Activated naive CD8-positive, alpha-beta T cell treated with anti-CD3 and anti-CD28 coated beads, Interleukin-2, amount 50 U/mL, for 24 hours (primary cell): ENCODE measurements around the gene LPIN2.
A peak's percentile ranks its signal among the peaks of the same experiment; 100 is the strongest.

ENCODE experiments used
- ATAC-seq: fragments of 150-1000 bp; cut with Tn5 transposase; one replicate; pipeline ENCODE4 v1.10.0; 2021
- DNase-seq: peaks from one replicate; pipeline ENCODE4 v3.0.0; 2021
- H3K27ac Mint-ChIP-seq: one replicate; pipeline ENCODE4 v1.8.0; 2021; ENCODE audit warnings: mild to moderate bottlenecking, mixed read lengths
- H3K27me3 Mint-ChIP-seq: one replicate; pipeline ENCODE4 v1.8.0; 2021; ENCODE audit warnings: mixed read lengths
- H3K36me3 Mint-ChIP-seq: one replicate; pipeline ENCODE4 v1.8.0; 2021; ENCODE audit warnings: low read depth, mixed read lengths
- H3K4me1 Mint-ChIP-seq: one replicate; pipeline ENCODE4 v1.8.0; 2021; ENCODE audit warnings: mixed read lengths
- H3K4me3 Mint-ChIP-seq: one replicate; pipeline ENCODE4 v1.8.0; 2021; ENCODE audit warnings: mild to moderate bottlenecking, moderate library complexity, mixed read lengths
- H3K9me3 Mint-ChIP-seq: one replicate; pipeline ENCODE4 v1.8.0; 2021; ENCODE audit warnings: mixed read lengths

The LPIN2 gene

GRCh38 chr18:2984703-2985261 lies 28.2 kb downstream of the LPIN2 start:
- Mint-ChIP-seq H3K9me3 (no peaks in the 10 kb centered on the region), H3K27me3 (no peaks in the 10 kb centered on the region), H3K4me3 (peak overlapping the region; percentile 15), H3K27ac (peak overlapping the region; percentile 84), H3K36me3 (peaks cover 11% of the 10 kb centered on the region), H3K4me1 (peaks cover 79% of the 10 kb centered on the region)
- DNase-seq, result no peak
- ATAC-seq, result no peak

GRCh38 chr18:2984091-2984490 lies 28.9 kb downstream of the LPIN2 start:
- Mint-ChIP-seq H3K4me3 (peak overlapping the region; percentile 15), H3K27me3 (no peaks in the 10 kb centered on the region)

GRCh38 chr18:2983296-2983695 lies 29.6 kb downstream of the LPIN2 start:
- Mint-ChIP-seq H3K4me1 (peaks cover 81% of the 10 kb centered on the region), H3K27me3 (no peaks in the 10 kb centered on the region), H3K9me3 (no peaks in the 10 kb centered on the region)

More at GRCh38 chr18:2984091-2984490, 28.9 kb downstream of the LPIN2 start:
- H3K9me3 Mint-ChIP-seq, result no peaks in the 10 kb centered on the region
- peak overlapping the region; percentile 84 for H3K27ac Mint-ChIP-seq
- DNase-seq (no peak), ATAC-seq (no peak)
- peaks cover 6% of the 10 kb centered on the region for H3K36me3 Mint-ChIP-seq
- H3K4me1 Mint-ChIP-seq, result peaks cover 81% of the 10 kb centered on the region

GRCh38 chr18:2982452-2983269 lies 30.3 kb downstream of the LPIN2 start:
- Mint-ChIP-seq H3K27ac (peak overlapping the region; percentile 95), H3K4me3 (peak overlapping the region; percentile 71)

More at GRCh38 chr18:2983296-2983695, 29.6 kb downstream of the LPIN2 start:
- peak overlapping the region; percentile 95 for H3K27ac Mint-ChIP-seq
- peaks cover 3% of the 10 kb centered on the region for H3K36me3 Mint-ChIP-seq
- DNase-seq (no peak), ATAC-seq (no peak)
- peak overlapping the region; percentile 71 for H3K4me3 Mint-ChIP-seq

GRCh38 chr18:2982022-2982421 lies 30.9 kb downstream of the LPIN2 start:
- H3K4me1 Mint-ChIP-seq, result peaks cover 87% of the 10 kb centered on the region
- H3K27me3 Mint-ChIP-seq, result no peaks in the 10 kb centered on the region
- peak overlapping the region; percentile 71 for H3K4me3 Mint-ChIP-seq
- peak overlapping the region; percentile 95 for H3K27ac Mint-ChIP-seq
- peaks cover 1% of the 10 kb centered on the region for H3K36me3 Mint-ChIP-seq
- no peak for DNase-seq
- H3K9me3 Mint-ChIP-seq, result no peaks in the 10 kb centered on the region
- no peak for ATAC-seq

More at GRCh38 chr18:2982452-2983269, 30.3 kb downstream of the LPIN2 start:
- no peaks in the 10 kb centered on the region for H3K9me3 Mint-ChIP-seq
- peaks cover 1% of the 10 kb centered on the region for H3K36me3 Mint-ChIP-seq
- DNase-seq, result no peak
- ATAC-seq, result peak; percentile 9
- no peaks in the 10 kb centered on the region for H3K27me3 Mint-ChIP-seq
- H3K4me1 Mint-ChIP-seq, result peaks cover 82% of the 10 kb centered on the region

- Mint-ChIP-seq H3K4me3 (peak overlapping the region; percentile 71), H3K36me3 (peaks cover 5% of the 10 kb centered on the region), H3K27me3 (no peaks in the 10 kb centered on the region), H3K27ac (peak overlapping the region; percentile 95), H3K9me3 (no peaks in the 10 kb centered on the region), H3K4me1 (peaks cover 94% of the 10 kb centered on the region)
- no peak for DNase-seq
- peak; percentile 57 for ATAC-seq
Measured at GRCh38 chr18:2981212-2981728, 31.7 kb downstream of the LPIN2 start.

- Mint-ChIP-seq H3K9me3 (no peaks in the 10 kb centered on the region), H3K4me1 (peaks cover 95% of the 10 kb centered on the region), H3K27ac (peak overlapping the region; percentile 95), H3K4me3 (peak overlapping the region; percentile 71), H3K36me3 (peaks cover 10% of the 10 kb centered on the region), H3K27me3 (no peaks in the 10 kb centered on the region)
- ATAC-seq (no peak), DNase-seq (peak; percentile 47)
Measured at GRCh38 chr18:2979871-2980790, 32.8 kb downstream of the LPIN2 start.

- DNase-seq, result no peak
- ATAC-seq, result no peak
- Mint-ChIP-seq H3K4me3 (peak overlapping the region; percentile 71), H3K36me3 (peaks cover 10% of the 10 kb centered on the region), H3K9me3 (no peaks in the 10 kb centered on the region), H3K27me3 (no peaks in the 10 kb centered on the region), H3K4me1 (peaks cover 93% of the 10 kb centered on the region), H3K27ac (peak overlapping the region; percentile 95)
Measured at GRCh38 chr18:2979129-2979528, 33.8 kb downstream of the LPIN2 start.

- Mint-ChIP-seq H3K9me3 (no peaks in the 10 kb centered on the region), H3K36me3 (peaks cover 10% of the 10 kb centered on the region)
Measured at GRCh38 chr18:2978661-2979106, 34.3 kb downstream of the LPIN2 start.

GRCh38 chr18:2978208-2978607 lies 34.7 kb downstream of the LPIN2 start:
- Mint-ChIP-seq H3K4me3 (peak overlapping the region; percentile 71), H3K9me3 (no peaks in the 10 kb centered on the region), H3K27me3 (no peaks in the 10 kb centered on the region), H3K4me1 (peaks cover 92% of the 10 kb centered on the region), H3K27ac (peak overlapping the region; percentile 95), H3K36me3 (peaks cover 10% of the 10 kb centered on the region)
- ATAC-seq, result peak; percentile 4
- no peak for DNase-seq

More at GRCh38 chr18:2978661-2979106, 34.3 kb downstream of the LPIN2 start:
- peak overlapping the region; percentile 95 for H3K27ac Mint-ChIP-seq
- DNase-seq (peak; percentile 42), ATAC-seq (peak; percentile 35)
- peaks cover 92% of the 10 kb centered on the region for H3K4me1 Mint-ChIP-seq
- peak overlapping the region; percentile 71 for H3K4me3 Mint-ChIP-seq
- no peaks in the 10 kb centered on the region for H3K27me3 Mint-ChIP-seq

- Mint-ChIP-seq H3K4me1 (peaks cover 94% of the 10 kb centered on the region), H3K4me3 (peak overlapping the region; percentile 18), H3K27me3 (no peaks in the 10 kb centered on the region), H3K36me3 (peaks cover 13% of the 10 kb centered on the region), H3K9me3 (no peaks in the 10 kb centered on the region), H3K27ac (peak overlapping the region; percentile 95)
- no peak for ATAC-seq
- no peak for DNase-seq
Measured at GRCh38 chr18:2976218-2977132, 36.5 kb downstream of the LPIN2 start.

- Mint-ChIP-seq H3K4me3 (no peak overlapping the region), H3K27ac (peak overlapping the region; percentile 67), H3K27me3 (no peaks in the 10 kb centered on the region), H3K9me3 (no peaks in the 10 kb centered on the region), H3K36me3 (peaks cover 15% of the 10 kb centered on the region), H3K4me1 (peaks cover 94% of the 10 kb centered on the region)
- ATAC-seq (no peak), DNase-seq (no peak)
Measured at GRCh38 chr18:2974731-2975130, 38.2 kb downstream of the LPIN2 start.
